ENCODE results near the gene WDR6.

The WDR6 gene, protein sequence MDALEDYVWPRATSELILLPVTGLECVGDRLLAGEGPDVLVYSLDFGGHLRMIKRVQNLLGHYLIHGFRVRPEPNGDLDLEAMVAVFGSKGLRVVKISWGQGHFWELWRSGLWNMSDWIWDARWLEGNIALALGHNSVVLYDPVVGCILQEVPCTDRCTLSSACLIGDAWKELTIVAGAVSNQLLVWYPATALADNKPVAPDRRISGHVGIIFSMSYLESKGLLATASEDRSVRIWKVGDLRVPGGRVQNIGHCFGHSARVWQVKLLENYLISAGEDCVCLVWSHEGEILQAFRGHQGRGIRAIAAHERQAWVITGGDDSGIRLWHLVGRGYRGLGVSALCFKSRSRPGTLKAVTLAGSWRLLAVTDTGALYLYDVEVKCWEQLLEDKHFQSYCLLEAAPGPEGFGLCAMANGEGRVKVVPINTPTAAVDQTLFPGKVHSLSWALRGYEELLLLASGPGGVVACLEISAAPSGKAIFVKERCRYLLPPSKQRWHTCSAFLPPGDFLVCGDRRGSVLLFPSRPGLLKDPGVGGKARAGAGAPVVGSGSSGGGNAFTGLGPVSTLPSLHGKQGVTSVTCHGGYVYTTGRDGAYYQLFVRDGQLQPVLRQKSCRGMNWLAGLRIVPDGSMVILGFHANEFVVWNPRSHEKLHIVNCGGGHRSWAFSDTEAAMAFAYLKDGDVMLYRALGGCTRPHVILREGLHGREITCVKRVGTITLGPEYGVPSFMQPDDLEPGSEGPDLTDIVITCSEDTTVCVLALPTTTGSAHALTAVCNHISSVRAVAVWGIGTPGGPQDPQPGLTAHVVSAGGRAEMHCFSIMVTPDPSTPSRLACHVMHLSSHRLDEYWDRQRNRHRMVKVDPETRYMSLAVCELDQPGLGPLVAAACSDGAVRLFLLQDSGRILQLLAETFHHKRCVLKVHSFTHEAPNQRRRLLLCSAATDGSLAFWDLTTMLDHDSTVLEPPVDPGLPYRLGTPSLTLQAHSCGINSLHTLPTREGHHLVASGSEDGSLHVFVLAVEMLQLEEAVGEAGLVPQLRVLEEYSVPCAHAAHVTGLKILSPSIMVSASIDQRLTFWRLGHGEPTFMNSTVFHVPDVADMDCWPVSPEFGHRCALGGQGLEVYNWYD

DNA sequence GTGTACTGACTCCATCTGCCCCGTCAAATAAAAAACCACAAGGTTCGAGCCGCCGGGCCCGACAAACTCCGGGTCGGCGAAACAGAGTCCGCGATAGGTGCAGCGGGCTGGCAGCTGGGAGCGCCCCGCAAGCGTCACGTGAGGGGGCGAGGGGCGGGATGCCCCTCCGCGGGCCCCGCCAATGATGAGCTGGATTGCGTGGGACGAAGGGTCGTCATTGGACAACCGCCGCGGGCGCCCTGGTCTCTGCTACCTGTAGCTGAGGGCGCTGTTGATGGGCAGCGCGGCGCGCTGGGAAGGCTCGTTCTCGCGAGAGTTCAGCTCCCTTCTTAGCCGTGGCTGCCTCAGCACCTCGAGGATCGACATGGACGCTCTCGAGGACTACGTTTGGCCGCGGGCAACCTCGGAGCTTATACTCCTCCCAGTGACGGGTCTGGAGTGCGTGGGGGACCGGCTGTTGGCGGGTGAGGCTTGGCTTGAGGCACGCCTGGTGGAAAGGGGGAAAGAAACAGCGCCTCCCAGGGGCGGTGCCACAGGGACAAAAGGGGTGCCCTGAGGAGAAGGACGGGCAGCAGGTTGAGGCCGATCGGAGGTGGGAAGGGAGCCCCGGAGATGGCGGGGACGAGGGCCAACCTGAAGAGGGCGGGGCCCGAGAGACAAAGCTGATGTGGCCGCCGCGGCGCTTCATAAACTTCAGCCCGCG is at the start of gene WDR6:
TSS of gene WDR6 (plus strand) at position 324 of the 703 bp plus-strand sequence. CDS start at position 365, 41 bp downstream.
- peak; percentile 83 for DNase-seq (ENCODE audit: low read depth)

DNA sequence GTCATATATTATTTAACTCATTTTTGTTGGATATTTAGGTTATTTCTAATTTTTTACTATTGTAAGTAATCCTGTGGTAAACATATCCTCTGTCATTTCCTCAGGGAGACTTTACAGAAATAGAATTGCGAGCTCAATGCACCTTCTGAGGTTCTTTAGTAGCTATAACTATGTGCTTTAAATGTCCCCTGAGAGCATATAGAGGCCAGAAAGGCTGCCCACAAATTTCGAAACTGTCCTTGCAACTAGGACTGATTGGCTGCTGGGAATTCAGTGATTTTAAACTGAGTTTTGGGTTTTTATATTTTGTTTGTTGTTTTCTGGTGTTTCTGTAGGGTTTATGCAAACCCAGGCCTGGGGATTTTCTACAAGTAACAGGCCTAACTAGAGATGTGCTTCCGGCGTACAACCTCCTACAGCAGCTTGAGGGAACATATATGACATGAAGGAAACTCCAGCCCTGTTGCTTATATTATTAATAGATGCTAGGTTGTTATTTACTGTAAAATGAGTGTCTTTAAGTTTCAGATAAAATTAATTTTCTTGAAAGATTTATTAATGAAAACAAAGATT is 46.3 kb upstream of the WDR6 start:
- DNase-seq (ENCODE audit: low read depth): no peak

DNA sequence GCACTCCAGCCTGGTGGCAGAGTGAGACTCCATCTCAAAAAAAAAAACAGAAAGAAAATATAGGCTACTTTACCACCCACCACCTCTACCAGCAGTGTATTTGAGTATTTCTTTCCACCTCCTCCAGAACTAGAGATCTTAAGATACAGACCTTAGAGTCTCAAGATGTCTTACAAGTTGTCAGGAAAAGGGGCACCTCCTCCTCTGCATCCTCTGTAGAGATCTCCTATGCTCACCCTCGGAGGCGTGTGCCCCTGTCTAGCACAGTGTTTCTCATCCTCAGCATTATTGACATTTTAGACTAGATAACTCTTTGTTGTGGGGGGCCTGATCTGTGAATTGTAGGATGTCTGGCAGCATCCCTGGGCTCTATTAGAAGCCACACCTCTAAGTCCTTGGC is 44.9 kb upstream of the WDR6 start:
- no peak for DNase-seq (ENCODE audit: low read depth)

- no peak for DNase-seq (ENCODE audit: low read depth)
These were observed 44.3 kb upstream of the WDR6 start for GRCh38 chr3:48962939-48963338.

- no peak for DNase-seq (ENCODE audit: low read depth)
These were observed 43.6 kb upstream of the WDR6 start for GRCh38 chr3:48963591-48963990.

- no peak for DNase-seq (ENCODE audit: low read depth)
These were observed 40.8 kb upstream of the WDR6 start for GRCh38 chr3:48966367-48966766.

GRCh38 chr3:48966876-48967361 is 40.3 kb upstream of the WDR6 start:
- DNase-seq (ENCODE audit: low read depth): no peak

GRCh38 chr3:48970586-48970985 is 36.6 kb upstream of the WDR6 start:
- no peak for DNase-seq (ENCODE audit: low read depth)

- DNase-seq (ENCODE audit: low read depth): no peak
These were observed 32.9 kb upstream of the WDR6 start for GRCh38 chr3:48974076-48974864.

DNA sequence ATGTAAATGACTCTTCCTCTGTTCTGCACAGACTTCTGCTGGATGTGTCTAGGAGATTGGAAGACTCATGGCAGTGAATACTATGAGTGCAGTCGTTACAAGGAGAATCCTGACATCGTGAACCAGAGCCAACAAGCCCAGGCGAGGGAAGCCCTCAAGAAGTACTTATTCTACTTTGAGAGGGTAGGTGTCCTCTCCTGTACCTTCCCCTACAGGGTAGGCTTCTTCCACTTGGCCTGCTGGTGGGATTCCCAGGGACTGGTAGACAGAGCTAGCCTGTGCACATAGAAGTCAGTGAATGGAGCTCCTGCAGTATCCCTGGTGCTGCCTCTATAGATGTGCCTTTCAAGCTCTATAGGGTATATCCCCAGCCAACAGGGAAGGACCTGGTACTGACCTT is 27.7 kb upstream of the WDR6 start:
- no peak for DNase-seq (ENCODE audit: low read depth)

DNA sequence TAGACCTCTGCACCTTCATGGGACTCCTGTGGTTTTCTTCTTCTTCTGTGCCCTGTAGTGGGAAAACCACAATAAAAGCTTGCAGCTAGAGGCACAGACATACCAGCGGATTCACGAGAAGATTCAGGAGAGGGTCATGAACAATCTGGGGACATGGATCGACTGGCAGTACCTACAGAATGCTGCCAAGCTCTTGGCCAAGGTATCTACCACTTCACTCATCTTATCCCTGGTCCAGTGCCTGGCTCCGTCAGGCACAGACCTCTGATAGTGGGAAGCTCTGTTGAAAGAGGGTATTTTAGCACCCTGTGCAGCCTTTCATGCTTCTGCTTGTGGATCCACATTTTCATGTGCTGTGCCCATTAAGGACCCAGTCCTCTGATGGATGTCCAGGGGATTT is 26.9 kb upstream of the WDR6 start:
- DNase-seq (ENCODE audit: low read depth): no peak

- DNase-seq (ENCODE audit: low read depth): no peak
These were observed 25.2 kb upstream of the WDR6 start for GRCh38 chr3:48982016-48982415.

GRCh38 chr3:48982686-48983085 is 24.5 kb upstream of the WDR6 start:
- no peak for DNase-seq (ENCODE audit: low read depth)

DNA sequence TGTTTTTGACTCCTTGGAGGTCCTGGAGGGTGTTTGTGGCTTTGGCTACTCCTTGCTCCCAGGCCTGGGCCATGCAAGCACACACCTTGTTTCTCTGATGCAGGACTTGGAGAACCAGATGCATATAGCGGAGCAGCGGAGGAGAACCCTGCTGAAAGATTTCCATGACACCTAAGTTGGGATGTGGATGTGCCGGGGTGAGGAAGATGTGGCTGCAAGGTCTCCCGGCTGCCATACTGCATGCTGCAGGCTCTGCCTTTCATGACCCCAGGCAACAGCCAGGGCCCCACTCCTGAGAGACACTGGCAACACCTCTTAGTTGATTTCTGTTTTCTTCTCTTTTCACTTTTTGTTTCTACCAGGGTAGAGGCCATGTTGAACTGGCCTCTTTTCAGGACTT is 24.1 kb upstream of the WDR6 start:
- DNase-seq (ENCODE audit: low read depth): no peak

GRCh38 chr3:48984663-48985062 is 22.5 kb upstream of the WDR6 start:
- no peak for DNase-seq (ENCODE audit: low read depth)

DNA sequence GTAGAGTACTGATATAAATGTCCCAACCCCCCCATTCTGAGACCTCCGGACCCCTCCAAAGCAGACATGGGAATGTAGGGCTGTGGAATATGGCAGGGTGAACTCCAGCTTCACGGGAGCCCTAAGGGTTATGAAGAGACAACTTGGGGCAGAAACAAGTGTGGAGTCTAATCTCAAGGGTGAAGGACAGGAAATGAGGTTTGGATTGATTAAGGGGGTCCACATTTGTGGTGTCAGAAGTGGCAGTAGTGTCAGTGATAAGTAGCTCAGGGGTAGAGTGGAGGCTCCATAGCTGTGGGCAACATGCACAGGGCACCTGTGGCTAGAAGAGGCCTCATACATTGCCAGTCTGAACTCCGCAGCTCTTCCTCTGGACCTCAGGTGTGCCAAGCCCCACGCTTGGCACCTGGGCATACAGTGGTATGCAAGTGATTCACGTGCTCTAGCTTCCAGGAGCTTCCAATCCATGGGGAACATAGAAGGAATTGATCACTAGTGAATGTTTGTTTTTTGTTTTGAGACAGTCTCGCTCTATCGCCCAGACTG is 21.3 kb upstream of the WDR6 start:
- no peak for DNase-seq (ENCODE audit: low read depth)

DNA sequence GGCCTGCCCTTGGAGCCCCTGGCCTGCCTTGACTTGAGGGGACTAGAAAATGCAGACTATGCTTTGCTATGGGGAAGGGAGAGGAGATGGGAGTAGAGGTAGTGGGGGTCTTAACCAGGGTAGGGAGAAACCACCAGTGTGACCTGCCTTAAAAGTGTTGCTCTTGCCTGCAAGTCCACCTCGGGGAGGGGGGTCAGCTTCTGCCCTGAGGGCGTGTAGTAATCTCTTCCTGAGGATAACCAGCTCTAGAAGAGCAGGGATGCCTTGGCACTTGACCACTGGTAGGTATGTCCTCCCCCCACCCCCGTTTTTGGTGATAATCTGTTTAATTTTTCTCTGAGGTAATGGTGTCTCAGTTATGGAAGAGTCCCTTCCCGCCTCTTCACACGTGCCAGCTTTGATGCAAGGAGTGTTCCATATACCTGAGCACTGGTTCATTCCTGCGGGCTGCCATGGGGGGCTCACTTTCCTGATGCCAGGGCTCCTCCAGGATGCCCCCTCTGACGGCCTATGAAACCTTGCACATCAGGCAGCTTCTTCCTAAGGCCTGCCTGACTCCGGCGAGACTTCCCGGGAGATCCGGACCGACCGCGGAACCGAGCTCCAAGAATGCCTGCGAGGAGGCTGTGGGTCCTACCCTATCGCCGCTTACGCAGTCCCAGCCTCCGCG is 17.9 kb upstream of the WDR6 start:
- DNase-seq (ENCODE audit: low read depth): no peak

DNA sequence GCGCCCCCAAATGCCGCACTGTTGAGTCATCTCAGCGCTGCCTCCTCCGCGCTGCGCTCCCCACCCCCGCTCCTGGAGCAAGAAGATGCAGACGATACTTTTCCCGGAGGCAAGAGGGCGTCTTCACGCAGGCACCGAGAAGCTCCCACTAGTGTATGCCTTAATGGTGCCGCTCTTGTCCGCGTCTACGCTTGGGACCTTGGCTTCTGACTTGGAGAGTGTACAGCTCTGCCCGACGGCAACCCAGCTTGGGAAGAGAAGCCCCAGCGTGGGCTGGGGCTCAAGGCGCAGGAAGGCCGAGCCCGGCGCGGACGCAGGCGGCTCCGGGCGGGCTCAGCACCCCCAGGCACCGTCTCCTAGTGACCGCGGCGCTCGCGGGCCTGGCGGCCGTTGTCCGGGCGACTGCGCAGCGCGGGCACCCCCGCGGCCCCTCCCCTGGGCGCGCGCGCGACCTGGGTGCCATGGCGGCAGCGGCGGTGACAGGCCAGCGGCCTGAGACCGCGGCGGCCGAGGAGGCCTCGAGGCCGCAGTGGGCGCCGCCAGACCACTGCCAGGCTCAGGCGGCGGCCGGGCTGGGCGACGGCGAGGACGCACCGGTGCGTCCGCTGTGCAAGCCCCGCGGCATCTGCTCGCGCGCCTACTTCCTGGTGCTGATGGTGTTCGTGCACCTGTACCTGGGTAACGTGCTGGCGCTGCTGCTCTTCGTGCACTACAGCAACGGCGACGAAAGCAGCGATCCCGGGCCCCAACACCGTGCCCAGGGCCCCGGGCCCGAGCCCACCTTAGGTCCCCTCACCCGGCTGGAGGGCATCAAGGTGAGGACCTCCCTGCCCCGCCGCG is 17.2 kb upstream of the WDR6 start, which contains the start of gene P4HTM:
TSS of gene P4HTM (plus strand) at position 446 of the 840 bp plus-strand sequence. CDS start at position 462, 16 bp downstream.
- peak; percentile 77 for DNase-seq (ENCODE audit: low read depth)

Measured in GM04503 (cell line).